Endodermal cell (in vitro differentiated cells): ENCODE results near the gene CORT. TPM values are rescaled to one million over a fixed set of nuclear protein-coding genes. Genes with fewer than 3 reads are reported as not detected.

ENCODE experiments used
- DNase-seq: peaks from one replicate; pipeline ENCODE4 v3.0.0-alpha.2; 2017
- H3K27ac ChIP-seq: 2 replicates; pipeline ENCODE4 v1.5.1; 2013; ENCODE audit warnings: mild to moderate bottlenecking, low read depth, low read length, moderate library complexity
- H3K27me3 ChIP-seq: 2 replicates; pipeline ENCODE4 v1.6.1; 2013; ENCODE audit warnings: mild to moderate bottlenecking, low read length, moderate library complexity; ENCODE audit not compliant: insufficient read depth, control insufficient read depth, poor library complexity, severe bottlenecking
- H3K36me3 ChIP-seq: 2 replicates; pipeline ENCODE4 v1.7.0; 2013; ENCODE audit warnings: mild to moderate bottlenecking, low read length, moderate library complexity; ENCODE audit not compliant: control insufficient read depth, insufficient read depth
- H3K4me1 ChIP-seq: one replicate; pipeline ENCODE4 v1.7.0; 2013; ENCODE audit warnings: low read length; ENCODE audit not compliant: control insufficient read depth, insufficient read depth
- H3K4me3 ChIP-seq: 2 replicates; pipeline ENCODE4 v1.5.1; 2013; ENCODE audit warnings: mild to moderate bottlenecking, low read length, moderate library complexity
- H3K9ac ChIP-seq: 2 replicates; pipeline ENCODE4 v1.6.1; 2013; ENCODE audit warnings: mild to moderate bottlenecking, low read length, moderate library complexity; ENCODE audit not compliant: poor library complexity, severe bottlenecking; ENCODE audit errors: extremely low read depth
- H3K9me3 ChIP-seq: 2 replicates; pipeline ENCODE4 v1.6.1; 2013; ENCODE audit warnings: mild to moderate bottlenecking, low read length, moderate library complexity; ENCODE audit not compliant: control insufficient read depth
- H3K27ac Mint-ChIP-seq: 2 replicates; pipeline ENCODE4 v1.8.0; 2020; ENCODE audit warnings: mixed read lengths
- H3K27me3 Mint-ChIP-seq: 2 replicates; pipeline ENCODE4 v1.8.0; 2021; ENCODE audit warnings: mild to moderate bottlenecking, mixed read lengths; ENCODE audit not compliant: insufficient read depth
- H3K36me3 Mint-ChIP-seq: 2 replicates; pipeline ENCODE4 v1.8.0; 2020; ENCODE audit warnings: low read depth, mixed read lengths
- H3K4me1 Mint-ChIP-seq: 2 replicates; pipeline ENCODE4 v1.8.0; 2020; ENCODE audit warnings: mixed read lengths
- H3K4me3 Mint-ChIP-seq: 2 replicates; pipeline ENCODE4 v1.8.0; 2020; ENCODE audit warnings: mild to moderate bottlenecking, moderate library complexity, mixed read lengths
- H3K9me3 Mint-ChIP-seq: 2 replicates; pipeline ENCODE4 v1.8.0; 2020; ENCODE audit warnings: mild to moderate bottlenecking, mixed read lengths
- WGBS, 2 experiments: methylation state at CpG; one replicate each; pipeline versions ENCODE4 v1.1.5 to v1.1.7; 2013; ENCODE audit warnings: missing lambda C conversion rate in 2 of 2, mixed read lengths in 1 of 2; ENCODE audit not compliant: insufficient coverage in 1 of 2, insufficient read length in 1 of 2; 5-methylcytosine and 5-hydroxymethylcytosine counted together
- total RNA-seq, 2 donors: library from RNA; stranded (reverse); fragmentation: NEBNext Ultra II Directional in 1 of 2; extraction: Animal tissue kit (Norgen Biotek cat#: 25700) in 1 of 2; gene quantifications; 2 replicates in 1 of 2; 3 replicates in 1 of 2; pipeline ENCODE4 v1.2.1, GENCODE V29; 2021
- TF ChIP-seq, protein P1 (sequence below): fragments of 200-600 bp; sonication (generic); conservative IDR thresholded peaks from 2 replicates; pipeline ENCODE4 v1.5.0; 2021; ENCODE audit warnings: antibody characterized with exemption, mild to moderate bottlenecking

The CORT gene
- total RNA-seq, 2 donors from 2014 or later = 0.53 to 1.3 TPM

DNA sequence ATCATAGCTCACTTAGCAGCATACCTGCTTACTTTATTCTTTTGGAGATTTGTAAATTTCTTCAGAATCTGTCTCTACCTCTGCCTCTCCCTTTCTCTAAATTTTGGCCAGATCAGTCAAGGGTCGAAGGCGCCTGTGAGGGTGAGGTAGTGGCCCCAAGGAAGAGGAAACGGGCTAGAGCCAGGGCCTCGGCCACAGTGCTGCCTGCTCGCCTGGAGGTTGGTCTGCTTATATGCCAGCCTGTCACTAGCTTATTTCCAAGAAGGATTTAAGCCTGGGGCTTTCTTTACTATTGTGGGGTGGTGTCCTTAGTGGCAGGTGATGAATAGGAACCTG lies 44.6 kb downstream of the CORT start:
- Mint-ChIP-seq H3K4me3 (no peak overlapping the region), H3K36me3 (peaks cover 10% of the 10 kb centered on the region), H3K27ac (no peak overlapping the region), H3K4me1 (no peaks in the 10 kb centered on the region), H3K27me3 (no peaks in the 10 kb centered on the region), H3K9me3 (no peaks in the 10 kb centered on the region)
- Histone ChIP-seq H3K9ac (no peak overlapping the region), H3K9me3 (no peaks in the 10 kb centered on the region), H3K27me3 (no peaks in the 10 kb centered on the region), H3K36me3 (peaks cover 17% of the 10 kb centered on the region), H3K27ac (no peak overlapping the region), H3K4me3 (no peak overlapping the region), H3K4me1 (no peaks in the 10 kb centered on the region)
- TF ChIP-seq, protein P1, sequence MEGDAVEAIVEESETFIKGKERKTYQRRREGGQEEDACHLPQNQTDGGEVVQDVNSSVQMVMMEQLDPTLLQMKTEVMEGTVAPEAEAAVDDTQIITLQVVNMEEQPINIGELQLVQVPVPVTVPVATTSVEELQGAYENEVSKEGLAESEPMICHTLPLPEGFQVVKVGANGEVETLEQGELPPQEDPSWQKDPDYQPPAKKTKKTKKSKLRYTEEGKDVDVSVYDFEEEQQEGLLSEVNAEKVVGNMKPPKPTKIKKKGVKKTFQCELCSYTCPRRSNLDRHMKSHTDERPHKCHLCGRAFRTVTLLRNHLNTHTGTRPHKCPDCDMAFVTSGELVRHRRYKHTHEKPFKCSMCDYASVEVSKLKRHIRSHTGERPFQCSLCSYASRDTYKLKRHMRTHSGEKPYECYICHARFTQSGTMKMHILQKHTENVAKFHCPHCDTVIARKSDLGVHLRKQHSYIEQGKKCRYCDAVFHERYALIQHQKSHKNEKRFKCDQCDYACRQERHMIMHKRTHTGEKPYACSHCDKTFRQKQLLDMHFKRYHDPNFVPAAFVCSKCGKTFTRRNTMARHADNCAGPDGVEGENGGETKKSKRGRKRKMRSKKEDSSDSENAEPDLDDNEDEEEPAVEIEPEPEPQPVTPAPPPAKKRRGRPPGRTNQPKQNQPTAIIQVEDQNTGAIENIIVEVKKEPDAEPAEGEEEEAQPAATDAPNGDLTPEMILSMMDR = no peak
- WGBS, 2 experiments = 89 to 100% methylated on average over 1 to 5 of the region's 5 CpGs
- no peak for DNase-seq

DNA sequence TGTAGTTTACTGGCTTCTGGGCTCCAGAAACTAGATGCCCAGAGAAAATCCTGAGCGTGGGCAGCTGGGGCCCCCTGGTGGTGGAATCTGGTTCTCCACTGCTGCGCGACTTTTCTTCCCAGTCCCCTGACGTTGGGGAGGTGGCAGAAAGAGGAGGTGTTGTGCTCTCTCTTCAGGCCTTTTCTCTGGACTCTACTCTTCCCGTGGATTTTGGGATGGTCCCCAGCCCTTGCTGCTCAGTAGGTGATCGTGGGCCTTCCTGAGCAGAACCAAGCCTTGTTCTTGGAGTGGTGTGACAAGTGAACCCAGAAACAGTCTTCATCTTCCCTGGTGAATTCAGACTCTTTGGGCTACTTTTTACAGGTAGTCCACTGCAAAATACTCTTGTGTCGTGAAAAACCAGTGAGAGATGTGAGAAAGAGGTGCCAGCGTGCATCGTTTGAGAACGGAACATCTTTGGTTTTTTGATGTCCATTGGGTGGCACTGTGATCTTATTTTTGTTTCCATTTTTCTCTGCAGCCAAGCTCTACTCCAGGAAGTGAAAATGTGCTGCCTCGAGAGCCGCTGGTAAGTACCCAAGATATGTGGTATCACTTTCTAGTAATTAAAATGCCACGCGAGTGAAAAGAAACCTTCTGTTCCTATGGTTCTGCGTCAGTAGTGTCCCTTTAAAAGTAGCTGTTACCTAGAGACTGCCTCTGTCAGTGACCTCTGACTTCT lies 45.1 kb downstream of the CORT start:
- no peaks in the 10 kb centered on the region for H3K4me1 ChIP-seq
- H3K27me3 ChIP-seq = no peaks in the 10 kb centered on the region
- WGBS, 2 experiments = 44 to 51% methylated on average over 11 to 15 of the region's 15 CpGs
- no peaks in the 10 kb centered on the region for H3K9me3 ChIP-seq
- Mint-ChIP-seq H3K36me3 (peaks cover 9% of the 10 kb centered on the region), H3K4me1 (no peaks in the 10 kb centered on the region), H3K27ac (peak overlapping the region; percentile 2), H3K9me3 (no peaks in the 10 kb centered on the region), H3K27me3 (no peaks in the 10 kb centered on the region), H3K4me3 (no peak overlapping the region)
- TF ChIP-seq, protein P1 = peak; percentile 97
- H3K9ac ChIP-seq = no peak overlapping the region
- H3K27ac ChIP-seq = no peak overlapping the region
- DNase-seq = peak; percentile 95
- H3K4me3 ChIP-seq = no peak overlapping the region
- H3K36me3 ChIP-seq = peaks cover 17% of the 10 kb centered on the region

DNA sequence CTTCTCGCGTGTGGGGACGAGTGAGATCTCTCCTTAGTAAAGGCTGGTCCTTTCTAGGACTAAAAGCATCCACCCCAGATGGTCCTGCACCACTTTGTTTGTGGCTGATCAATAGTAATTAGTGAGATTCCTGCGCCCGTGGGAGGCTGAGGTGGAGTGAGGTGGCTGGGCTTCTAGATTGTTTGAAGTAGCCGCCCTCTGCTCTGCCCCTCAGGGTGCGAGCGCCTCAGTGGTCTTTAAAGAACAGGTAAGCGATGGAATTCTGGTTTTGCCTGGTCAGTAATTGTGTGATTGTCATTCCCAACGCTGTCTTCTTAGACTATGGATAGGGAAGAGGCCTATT lies 45.6 kb downstream of the CORT start:
- no peaks in the 10 kb centered on the region for H3K9me3 Mint-ChIP-seq
- H3K4me1 Mint-ChIP-seq = no peaks in the 10 kb centered on the region
- H3K27me3 ChIP-seq = no peaks in the 10 kb centered on the region
- no peak overlapping the region for H3K27ac ChIP-seq
- TF ChIP-seq, protein P1 = no peak
- H3K36me3 Mint-ChIP-seq = peaks cover 9% of the 10 kb centered on the region
- no peak overlapping the region for H3K4me3 ChIP-seq
- H3K4me3 Mint-ChIP-seq = no peak overlapping the region
- no peaks in the 10 kb centered on the region for H3K27me3 Mint-ChIP-seq
- DNase-seq = no peak
- H3K9ac ChIP-seq = no peak overlapping the region
- H3K36me3 ChIP-seq = peaks cover 17% of the 10 kb centered on the region
- no peak overlapping the region for H3K27ac Mint-ChIP-seq
- H3K9me3 ChIP-seq = no peaks in the 10 kb centered on the region
- WGBS, 2 experiments = 89 to 97% methylated on average over 7 to 10 of the region's 10 CpGs
- H3K4me1 ChIP-seq = no peaks in the 10 kb centered on the region
